HCT116 (cell line): Measurements from ENCODE around the gene BEX3.

ENCODE experiments used
- CEBPB ChIP-seq: IDR thresholded peaks from 2 replicates; pipeline ENCODE4 v1.6.1; 2012; ENCODE audit warnings: low read depth
- CTCF ChIP-seq, 3 experiments: fragments of 200-600 bp in 1 of 3; sonication (generic) in 1 of 3; IDR thresholded peaks in 2 of 3; conservative IDR thresholded peaks in 1 of 3; 2 replicates each; pipeline ENCODE4 v1.5.1; 2012 to 2017; ENCODE audit warnings: low read depth in 2 of 3, low read length in 2 of 3, antibody characterized with exemption in 1 of 3, borderline replicate concordance in 1 of 3, control low read depth in 1 of 3, mild to moderate bottlenecking in 1 of 3, mixed read lengths in 1 of 3, mixed run types in 1 of 3, moderate library complexity in 1 of 3; ENCODE audit not compliant: insufficient read depth in 1 of 3
- FOSL1 ChIP-seq: IDR thresholded peaks from 2 replicates; pipeline ENCODE4 v1.6.1; 2012; ENCODE audit warnings: low read depth
- MAX ChIP-seq: IDR thresholded peaks from 2 replicates; pipeline ENCODE4 v1.6.1; 2012
- POLR2A ChIP-seq: IDR thresholded peaks from 2 replicates; pipeline ENCODE4 v1.7.0; 2011; ENCODE audit warnings: borderline replicate concordance; ENCODE audit not compliant: insufficient read depth, insufficient read length; ENCODE audit errors: extremely low read depth
- TF ChIP-seq, protein P1 (sequence below): IDR thresholded peaks from 2 replicates; pipeline ENCODE4 v1.6.1; 2012

DNA sequence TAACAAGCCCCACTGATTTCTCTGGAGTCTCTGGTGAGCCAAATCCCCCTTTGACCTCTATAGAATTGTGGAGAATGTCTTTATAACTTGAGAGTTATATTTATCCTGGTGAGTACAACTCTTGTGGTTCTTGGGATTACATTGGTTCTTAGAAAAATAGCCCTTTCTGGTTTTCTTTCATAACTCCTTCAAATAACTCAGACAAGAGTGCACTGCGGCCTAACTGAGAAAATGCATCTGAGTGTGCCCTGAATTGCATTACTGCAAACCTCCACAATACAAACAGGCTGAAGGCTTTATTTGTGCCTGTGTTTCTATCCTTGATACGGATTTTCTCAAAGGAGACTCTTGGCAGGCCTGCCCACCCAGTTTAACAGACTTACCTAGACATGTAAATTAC, 2.7 kb downstream of the BEX3 start:
- TF ChIP-seq CTCF (IDR thresholded peaks at IDR 0.05 in 2 of 3, conservative IDR thresholded peaks at IDR 0.05 in 1 of 3; ENCODE audit: borderline replicate concordance in 1 of 3, insufficient read depth in 1 of 3, low read depth in 2 of 3, low read length in 2 of 3) (no peak), CEBPB (no peak), MAX (no peak), POLR2A (no peak), FOSL1 (no peak)
- TF ChIP-seq, protein P1, sequence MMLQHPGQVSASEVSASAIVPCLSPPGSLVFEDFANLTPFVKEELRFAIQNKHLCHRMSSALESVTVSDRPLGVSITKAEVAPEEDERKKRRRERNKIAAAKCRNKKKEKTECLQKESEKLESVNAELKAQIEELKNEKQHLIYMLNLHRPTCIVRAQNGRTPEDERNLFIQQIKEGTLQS: no peak
